ENCODE measurements around the gene ADAMTS13.

- TF ChIP-seq CTCF (IDR thresholded peaks at IDR 0.05), result no peak
- no peak for TF ChIP-seq EP300 (IDR thresholded peaks at IDR 0.05)
- no peak for TF ChIP-seq POLR2A (IDR thresholded peaks at IDR 0.05)
- TF ChIP-seq POLR2AphosphoS5 (IDR thresholded peaks at IDR 0.05), result no peak
These were observed 17.6 kb upstream of the ADAMTS13 start for GRCh38 chr9:133404454-133405002.

Data from gastroesophageal sphincter (tissue), 3 donors.